OCI-LY1 (cell line): ENCODE data around the gene KDM4D.

Experiments
- EZH2 ChIP-seq: fragments of 200-600 bp; sonication (generic), shearing (Covaris generic); IDR thresholded peaks from 2 replicates; pipeline ENCODE4 v1.8.0; 2017; ENCODE audit warnings: borderline replicate concordance, mixed run types, mild to moderate bottlenecking, antibody characterized with exemption, low read length, moderate library complexity, mixed read lengths
- TF ChIP-seq, protein P1 (sequence below): fragments of 200-600 bp; sonication (generic), shearing (Covaris generic); IDR thresholded peaks from 2 replicates; pipeline ENCODE4 v1.5.1; 2017; ENCODE audit warnings: mild to moderate bottlenecking, antibody characterized with exemption, low read length, moderate library complexity, mixed read lengths

DNA sequence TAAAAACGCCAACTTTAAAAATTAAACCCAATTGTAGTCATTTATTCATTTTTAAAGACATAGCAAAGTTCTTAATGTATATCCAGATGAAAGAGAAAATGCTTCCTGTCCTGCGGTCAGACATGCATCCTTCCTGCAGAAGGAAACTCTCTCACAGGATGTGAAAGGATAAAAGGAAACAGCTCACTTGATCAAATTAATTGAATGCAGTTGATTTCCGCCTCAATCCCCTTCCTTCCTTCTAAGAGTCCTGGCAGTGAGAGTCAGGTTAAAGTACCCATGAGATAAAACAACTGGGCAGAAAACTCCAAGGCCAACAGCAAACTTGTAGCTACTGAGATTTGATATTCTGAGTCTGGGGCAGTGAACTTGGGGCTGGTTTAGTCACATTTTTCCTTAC is 38.7 kb upstream of the KDM4D start:
- TF ChIP-seq, protein P1, sequence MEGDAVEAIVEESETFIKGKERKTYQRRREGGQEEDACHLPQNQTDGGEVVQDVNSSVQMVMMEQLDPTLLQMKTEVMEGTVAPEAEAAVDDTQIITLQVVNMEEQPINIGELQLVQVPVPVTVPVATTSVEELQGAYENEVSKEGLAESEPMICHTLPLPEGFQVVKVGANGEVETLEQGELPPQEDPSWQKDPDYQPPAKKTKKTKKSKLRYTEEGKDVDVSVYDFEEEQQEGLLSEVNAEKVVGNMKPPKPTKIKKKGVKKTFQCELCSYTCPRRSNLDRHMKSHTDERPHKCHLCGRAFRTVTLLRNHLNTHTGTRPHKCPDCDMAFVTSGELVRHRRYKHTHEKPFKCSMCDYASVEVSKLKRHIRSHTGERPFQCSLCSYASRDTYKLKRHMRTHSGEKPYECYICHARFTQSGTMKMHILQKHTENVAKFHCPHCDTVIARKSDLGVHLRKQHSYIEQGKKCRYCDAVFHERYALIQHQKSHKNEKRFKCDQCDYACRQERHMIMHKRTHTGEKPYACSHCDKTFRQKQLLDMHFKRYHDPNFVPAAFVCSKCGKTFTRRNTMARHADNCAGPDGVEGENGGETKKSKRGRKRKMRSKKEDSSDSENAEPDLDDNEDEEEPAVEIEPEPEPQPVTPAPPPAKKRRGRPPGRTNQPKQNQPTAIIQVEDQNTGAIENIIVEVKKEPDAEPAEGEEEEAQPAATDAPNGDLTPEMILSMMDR = no peak
- TF ChIP-seq EZH2 = no peak
